ENCODE results near the gene OR7G1.

The OR7G1 gene, protein sequence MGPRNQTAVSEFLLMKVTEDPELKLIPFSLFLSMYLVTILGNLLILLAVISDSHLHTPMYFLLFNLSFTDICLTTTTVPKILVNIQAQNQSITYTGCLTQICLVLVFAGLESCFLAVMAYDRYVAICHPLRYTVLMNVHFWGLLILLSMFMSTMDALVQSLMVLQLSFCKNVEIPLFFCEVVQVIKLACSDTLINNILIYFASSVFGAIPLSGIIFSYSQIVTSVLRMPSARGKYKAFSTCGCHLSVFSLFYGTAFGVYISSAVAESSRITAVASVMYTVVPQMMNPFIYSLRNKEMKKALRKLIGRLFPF

DNA sequence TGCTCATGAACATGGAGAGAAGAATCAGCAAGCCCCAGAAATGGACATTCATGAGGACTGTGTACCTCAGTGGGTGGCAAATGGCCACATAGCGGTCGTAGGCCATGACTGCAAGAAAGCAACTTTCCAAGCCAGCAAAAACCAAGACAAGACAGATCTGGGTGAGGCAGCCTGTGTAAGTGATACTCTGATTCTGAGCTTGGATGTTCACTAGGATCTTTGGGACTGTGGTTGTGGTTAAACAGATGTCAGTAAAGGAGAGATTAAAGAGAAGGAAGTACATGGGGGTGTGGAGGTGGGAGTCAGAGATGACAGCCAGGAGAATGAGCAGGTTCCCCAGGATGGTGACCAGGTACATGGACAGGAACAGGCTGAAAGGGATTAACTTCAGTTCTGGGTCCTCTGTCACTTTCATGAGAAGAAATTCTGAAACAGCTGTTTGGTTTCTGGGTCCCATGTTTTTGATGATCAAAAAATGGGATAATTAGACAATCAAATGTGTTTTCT is at the start of gene OR7G1:
Gene OR7G1, minus strand, starts transcription at position 457 of the 507 bp plus-strand sequence. Its CDS starts 0 bp downstream, at position 457.
- no peak for DNase-seq (ENCODE audit: low read depth)
- no peak within 1 kb of the TSS for H3K4me3 ChIP-seq (ENCODE audit: low read depth, low read length)
- in situ Hi-C loops (cut with HindIII; ENCODE audit: low sequenced_read_pairs): loop anchor here (25.0 kb wide), 1 partner anchor 253 kb away; no protein-coding TSS in a partner anchor
- TF ChIP-seq, protein P1, sequence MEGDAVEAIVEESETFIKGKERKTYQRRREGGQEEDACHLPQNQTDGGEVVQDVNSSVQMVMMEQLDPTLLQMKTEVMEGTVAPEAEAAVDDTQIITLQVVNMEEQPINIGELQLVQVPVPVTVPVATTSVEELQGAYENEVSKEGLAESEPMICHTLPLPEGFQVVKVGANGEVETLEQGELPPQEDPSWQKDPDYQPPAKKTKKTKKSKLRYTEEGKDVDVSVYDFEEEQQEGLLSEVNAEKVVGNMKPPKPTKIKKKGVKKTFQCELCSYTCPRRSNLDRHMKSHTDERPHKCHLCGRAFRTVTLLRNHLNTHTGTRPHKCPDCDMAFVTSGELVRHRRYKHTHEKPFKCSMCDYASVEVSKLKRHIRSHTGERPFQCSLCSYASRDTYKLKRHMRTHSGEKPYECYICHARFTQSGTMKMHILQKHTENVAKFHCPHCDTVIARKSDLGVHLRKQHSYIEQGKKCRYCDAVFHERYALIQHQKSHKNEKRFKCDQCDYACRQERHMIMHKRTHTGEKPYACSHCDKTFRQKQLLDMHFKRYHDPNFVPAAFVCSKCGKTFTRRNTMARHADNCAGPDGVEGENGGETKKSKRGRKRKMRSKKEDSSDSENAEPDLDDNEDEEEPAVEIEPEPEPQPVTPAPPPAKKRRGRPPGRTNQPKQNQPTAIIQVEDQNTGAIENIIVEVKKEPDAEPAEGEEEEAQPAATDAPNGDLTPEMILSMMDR (IDR thresholded peaks at IDR 0.05; ENCODE audit: low read depth, low read length, missing control alignments): no peak

DNA sequence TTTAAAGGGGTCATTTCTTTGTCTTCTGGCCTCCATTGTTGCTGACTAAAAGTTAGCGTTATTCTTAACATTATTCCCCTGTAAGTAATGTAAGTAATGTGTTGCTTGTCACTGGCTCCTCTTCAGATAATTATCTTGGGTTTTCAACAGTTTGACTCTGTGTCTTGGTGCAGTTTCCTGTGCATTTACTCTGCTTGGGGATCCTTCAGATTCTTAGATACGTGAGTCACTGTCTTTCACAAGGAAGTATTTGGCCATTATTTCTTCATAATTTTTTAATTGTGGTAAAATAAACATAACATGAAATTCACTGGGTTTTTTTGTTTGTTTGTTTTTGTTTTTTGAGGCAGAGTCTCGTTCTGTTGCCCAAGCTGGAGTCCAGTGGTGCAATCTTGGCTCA is 49.7 kb upstream of the OR7G1 start:
- in situ Hi-C loops (cut with HindIII; ENCODE audit: low sequenced_read_pairs): no loop called here
- H3K4me3 ChIP-seq (ENCODE audit: low read depth, low read length): no peak overlapping the region
- TF ChIP-seq, protein P1 (IDR thresholded peaks at IDR 0.05; ENCODE audit: low read depth, low read length, missing control alignments): no peak
- no peak for DNase-seq (ENCODE audit: low read depth)

DNA sequence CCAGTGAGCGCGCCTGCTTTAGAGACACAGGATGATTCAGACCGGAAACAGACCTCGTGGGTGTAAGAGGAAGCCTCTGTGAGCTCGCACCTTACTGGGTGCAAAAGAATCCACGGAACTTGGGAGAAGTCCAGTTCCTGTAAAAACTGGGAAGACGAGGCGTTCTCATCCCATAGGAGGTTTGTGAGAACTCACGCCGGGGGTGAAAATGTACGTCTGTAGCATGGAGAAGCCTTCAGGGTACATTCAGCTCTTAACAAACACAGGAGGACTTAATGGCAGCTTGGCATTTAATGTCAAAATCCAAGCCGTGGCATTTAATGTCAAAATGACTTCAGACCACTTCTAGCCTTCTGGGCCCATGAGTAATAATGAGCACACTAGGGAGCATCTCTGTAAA is 45.9 kb upstream of the OR7G1 start:
- no peak overlapping the region for H3K4me3 ChIP-seq (ENCODE audit: low read depth, low read length)
- DNase-seq (ENCODE audit: low read depth): no peak
- TF ChIP-seq, protein P1 (IDR thresholded peaks at IDR 0.05; ENCODE audit: low read depth, low read length, missing control alignments): no peak
- in situ Hi-C loops (cut with HindIII; ENCODE audit: low sequenced_read_pairs): no loop called here

DNA sequence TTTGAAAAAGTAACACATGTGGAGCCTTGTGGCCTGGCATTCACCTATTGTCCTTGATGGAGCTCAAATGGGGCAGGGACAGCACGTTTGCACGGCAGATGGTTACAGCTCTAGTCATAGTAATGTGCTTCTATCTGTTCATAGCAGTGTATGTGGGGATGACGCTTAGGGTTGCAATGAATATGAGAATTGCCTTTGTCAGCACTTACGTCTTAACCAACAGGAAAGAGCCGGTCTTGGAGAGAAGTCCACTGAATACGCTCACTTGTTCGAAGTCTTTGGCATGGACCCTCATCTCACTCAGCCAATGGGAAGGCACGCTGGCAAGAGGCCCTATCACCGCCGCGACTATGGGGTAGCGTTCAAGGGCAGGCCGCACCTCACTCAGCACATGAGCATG is 44.3 kb upstream of the OR7G1 start:
- H3K4me3 ChIP-seq (ENCODE audit: low read depth, low read length): no peak overlapping the region
- no peak for DNase-seq (ENCODE audit: low read depth)
- in situ Hi-C loops (cut with HindIII; ENCODE audit: low sequenced_read_pairs): no loop called here
- TF ChIP-seq, protein P1 (IDR thresholded peaks at IDR 0.05; ENCODE audit: low read depth, low read length, missing control alignments): no peak

DNA sequence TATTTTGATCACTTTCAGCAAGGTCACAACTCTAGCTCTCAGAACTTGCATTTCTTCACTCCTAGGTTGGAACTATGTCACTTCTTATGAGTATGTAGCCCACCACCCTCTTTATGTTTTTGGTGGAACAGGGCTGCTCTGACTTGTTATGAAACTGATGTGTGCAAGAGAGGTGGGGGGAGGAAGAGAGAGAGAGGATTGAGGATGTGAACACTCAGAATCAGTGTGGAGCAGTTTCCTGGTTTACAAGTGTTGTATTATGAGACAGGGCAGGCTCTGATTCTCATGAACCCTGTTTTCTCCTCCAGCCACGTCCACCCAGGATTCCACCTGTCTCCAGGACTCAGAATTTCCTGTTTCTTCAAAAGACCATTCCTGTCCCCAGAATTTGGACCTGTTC is 40.7 kb upstream of the OR7G1 start:
- DNase-seq (ENCODE audit: low read depth): no peak
- TF ChIP-seq, protein P1 (IDR thresholded peaks at IDR 0.05; ENCODE audit: low read depth, low read length, missing control alignments): no peak
- in situ Hi-C loops (cut with HindIII; ENCODE audit: low sequenced_read_pairs): no loop called here
- H3K4me3 ChIP-seq (ENCODE audit: low read depth, low read length): no peak overlapping the region

DNA sequence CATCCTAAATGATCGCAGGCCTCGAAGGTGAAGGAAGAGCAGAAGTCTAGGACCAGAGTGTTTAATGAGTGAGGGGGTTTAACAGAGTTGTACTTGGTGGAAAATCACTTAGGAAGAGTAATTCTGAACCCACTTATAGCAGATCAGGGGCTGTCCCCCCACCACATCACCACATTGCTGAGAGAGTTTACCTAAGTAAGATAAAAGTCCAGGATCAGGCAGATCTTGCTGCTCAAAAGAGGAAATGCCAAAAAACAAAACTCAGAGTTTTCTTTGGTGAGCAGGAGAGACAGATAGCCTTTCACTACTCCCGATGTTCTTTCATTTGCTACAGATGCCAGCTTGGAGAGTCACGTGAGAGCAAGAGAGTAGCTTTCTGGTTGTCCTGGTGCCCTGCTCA is 40.0 kb upstream of the OR7G1 start:
- no peak overlapping the region for H3K4me3 ChIP-seq (ENCODE audit: low read depth, low read length)
- in situ Hi-C loops (cut with HindIII; ENCODE audit: low sequenced_read_pairs): no loop called here
- TF ChIP-seq, protein P1 (IDR thresholded peaks at IDR 0.05; ENCODE audit: low read depth, low read length, missing control alignments): no peak
- DNase-seq (ENCODE audit: low read depth): no peak
